ENCODE measurements around the gene WRNIP1. TPM values are rescaled to one million over a fixed set of nuclear protein-coding genes. Genes with fewer than 3 reads are reported as not detected.

Gene WRNIP1
- total and polyA plus RNA-seq, 2 of the 13 experiments (the other 11 are each of a cell fraction or from before 2014, with no cell fraction given): 77.7 to 90.3 TPM

- no peak for TF ChIP-seq DZIP1 (CRISPR knock-in tag; IDR thresholded peaks at IDR 0.05)
- TF ChIP-seq, protein P1, sequence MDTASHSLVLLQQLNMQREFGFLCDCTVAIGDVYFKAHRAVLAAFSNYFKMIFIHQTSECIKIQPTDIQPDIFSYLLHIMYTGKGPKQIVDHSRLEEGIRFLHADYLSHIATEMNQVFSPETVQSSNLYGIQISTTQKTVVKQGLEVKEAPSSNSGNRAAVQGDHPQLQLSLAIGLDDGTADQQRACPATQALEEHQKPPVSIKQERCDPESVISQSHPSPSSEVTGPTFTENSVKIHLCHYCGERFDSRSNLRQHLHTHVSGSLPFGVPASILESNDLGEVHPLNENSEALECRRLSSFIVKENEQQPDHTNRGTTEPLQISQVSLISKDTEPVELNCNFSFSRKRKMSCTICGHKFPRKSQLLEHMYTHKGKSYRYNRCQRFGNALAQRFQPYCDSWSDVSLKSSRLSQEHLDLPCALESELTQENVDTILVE (CRISPR knock-in tag; IDR thresholded peaks at IDR 0.05): peak; percentile 52; the same call in 1 of the 2 replicates
- TF ChIP-seq GABPA (IDR thresholded peaks at IDR 0.05; ENCODE audit: low read depth, low read length): no peak
- no peak for TF ChIP-seq GABPA (CRISPR knock-in tag; IDR thresholded peaks at IDR 0.05; ENCODE audit: low read depth)
- TF ChIP-seq MATR3 (CRISPR knock-in tag; IDR thresholded peaks at IDR 0.05): no peak
- TF ChIP-seq HOXA7 (CRISPR knock-in tag; IDR thresholded peaks at IDR 0.05): no peak
- no peak for TF ChIP-seq ZNF547 (CRISPR knock-in tag; IDR thresholded peaks at IDR 0.05)
- TF ChIP-seq, protein P2, sequence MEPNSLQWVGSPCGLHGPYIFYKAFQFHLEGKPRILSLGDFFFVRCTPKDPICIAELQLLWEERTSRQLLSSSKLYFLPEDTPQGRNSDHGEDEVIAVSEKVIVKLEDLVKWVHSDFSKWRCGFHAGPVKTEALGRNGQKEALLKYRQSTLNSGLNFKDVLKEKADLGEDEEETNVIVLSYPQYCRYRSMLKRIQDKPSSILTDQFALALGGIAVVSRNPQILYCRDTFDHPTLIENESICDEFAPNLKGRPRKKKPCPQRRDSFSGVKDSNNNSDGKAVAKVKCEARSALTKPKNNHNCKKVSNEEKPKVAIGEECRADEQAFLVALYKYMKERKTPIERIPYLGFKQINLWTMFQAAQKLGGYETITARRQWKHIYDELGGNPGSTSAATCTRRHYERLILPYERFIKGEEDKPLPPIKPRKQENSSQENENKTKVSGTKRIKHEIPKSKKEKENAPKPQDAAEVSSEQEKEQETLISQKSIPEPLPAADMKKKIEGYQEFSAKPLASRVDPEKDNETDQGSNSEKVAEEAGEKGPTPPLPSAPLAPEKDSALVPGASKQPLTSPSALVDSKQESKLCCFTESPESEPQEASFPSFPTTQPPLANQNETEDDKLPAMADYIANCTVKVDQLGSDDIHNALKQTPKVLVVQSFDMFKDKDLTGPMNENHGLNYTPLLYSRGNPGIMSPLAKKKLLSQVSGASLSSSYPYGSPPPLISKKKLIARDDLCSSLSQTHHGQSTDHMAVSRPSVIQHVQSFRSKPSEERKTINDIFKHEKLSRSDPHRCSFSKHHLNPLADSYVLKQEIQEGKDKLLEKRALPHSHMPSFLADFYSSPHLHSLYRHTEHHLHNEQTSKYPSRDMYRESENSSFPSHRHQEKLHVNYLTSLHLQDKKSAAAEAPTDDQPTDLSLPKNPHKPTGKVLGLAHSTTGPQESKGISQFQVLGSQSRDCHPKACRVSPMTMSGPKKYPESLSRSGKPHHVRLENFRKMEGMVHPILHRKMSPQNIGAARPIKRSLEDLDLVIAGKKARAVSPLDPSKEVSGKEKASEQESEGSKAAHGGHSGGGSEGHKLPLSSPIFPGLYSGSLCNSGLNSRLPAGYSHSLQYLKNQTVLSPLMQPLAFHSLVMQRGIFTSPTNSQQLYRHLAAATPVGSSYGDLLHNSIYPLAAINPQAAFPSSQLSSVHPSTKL (CRISPR knock-in tag; IDR thresholded peaks at IDR 0.05): peak; percentile 87
- TF ChIP-seq, protein P3, sequence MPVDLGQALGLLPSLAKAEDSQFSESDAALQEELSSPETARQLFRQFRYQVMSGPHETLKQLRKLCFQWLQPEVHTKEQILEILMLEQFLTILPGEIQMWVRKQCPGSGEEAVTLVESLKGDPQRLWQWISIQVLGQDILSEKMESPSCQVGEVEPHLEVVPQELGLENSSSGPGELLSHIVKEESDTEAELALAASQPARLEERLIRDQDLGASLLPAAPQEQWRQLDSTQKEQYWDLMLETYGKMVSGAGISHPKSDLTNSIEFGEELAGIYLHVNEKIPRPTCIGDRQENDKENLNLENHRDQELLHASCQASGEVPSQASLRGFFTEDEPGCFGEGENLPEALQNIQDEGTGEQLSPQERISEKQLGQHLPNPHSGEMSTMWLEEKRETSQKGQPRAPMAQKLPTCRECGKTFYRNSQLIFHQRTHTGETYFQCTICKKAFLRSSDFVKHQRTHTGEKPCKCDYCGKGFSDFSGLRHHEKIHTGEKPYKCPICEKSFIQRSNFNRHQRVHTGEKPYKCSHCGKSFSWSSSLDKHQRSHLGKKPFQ (CRISPR knock-in tag; IDR thresholded peaks at IDR 0.05; ENCODE audit: insufficient replicate concordance): no peak
- TF ChIP-seq ZNF138 (CRISPR knock-in tag; IDR thresholded peaks at IDR 0.05; ENCODE audit: low read depth): no peak
- no peak for TF ChIP-seq ZNF552 (CRISPR knock-in tag; IDR thresholded peaks at IDR 0.05; ENCODE audit: borderline replicate concordance)
- TF ChIP-seq, protein P4, sequence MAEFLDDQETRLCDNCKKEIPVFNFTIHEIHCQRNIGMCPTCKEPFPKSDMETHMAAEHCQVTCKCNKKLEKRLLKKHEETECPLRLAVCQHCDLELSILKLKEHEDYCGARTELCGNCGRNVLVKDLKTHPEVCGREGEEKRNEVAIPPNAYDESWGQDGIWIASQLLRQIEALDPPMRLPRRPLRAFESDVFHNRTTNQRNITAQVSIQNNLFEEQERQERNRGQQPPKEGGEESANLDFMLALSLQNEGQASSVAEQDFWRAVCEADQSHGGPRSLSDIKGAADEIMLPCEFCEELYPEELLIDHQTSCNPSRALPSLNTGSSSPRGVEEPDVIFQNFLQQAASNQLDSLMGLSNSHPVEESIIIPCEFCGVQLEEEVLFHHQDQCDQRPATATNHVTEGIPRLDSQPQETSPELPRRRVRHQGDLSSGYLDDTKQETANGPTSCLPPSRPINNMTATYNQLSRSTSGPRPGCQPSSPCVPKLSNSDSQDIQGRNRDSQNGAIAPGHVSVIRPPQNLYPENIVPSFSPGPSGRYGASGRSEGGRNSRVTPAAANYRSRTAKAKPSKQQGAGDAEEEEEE (CRISPR knock-in tag; IDR thresholded peaks at IDR 0.05; ENCODE audit: borderline replicate concordance): no peak
- TF ChIP-seq PHF20 (CRISPR knock-in tag; IDR thresholded peaks at IDR 0.05): no peak
- TF ChIP-seq ZNF816 (CRISPR knock-in tag; IDR thresholded peaks at IDR 0.05; ENCODE audit: borderline replicate concordance): no peak
- no peak for TF ChIP-seq NPAS2 (CRISPR knock-in tag; IDR thresholded peaks at IDR 0.05; ENCODE audit: borderline replicate concordance)
- TF ChIP-seq THYN1 (CRISPR knock-in tag; IDR thresholded peaks at IDR 0.05; ENCODE audit: borderline replicate concordance, low read depth): no peak
These were observed 43.8 kb downstream of the WRNIP1 start (continued) for GRCh38 chr6:2809015-2809414.

All from HepG2 (cell line).